PC-3 (cell line): Measurements from ENCODE around the gene MINK1.

Experiments used
- CTCF ChIP-seq: fragments of 300-600 bp; sonication (generic); conservative IDR thresholded peaks from 2 replicates; pipeline ENCODE4 v1.5.1; 2017; ENCODE audit warnings: antibody characterized with exemption, low read depth, mild to moderate bottlenecking, low read length
- EZH2 ChIP-seq: fragments of 300-600 bp; sonication (generic); IDR thresholded peaks from one replicate; pipeline ENCODE4 v1.6.1; 2017; ENCODE audit warnings: antibody characterized with exemption, mild to moderate bottlenecking, low read length; ENCODE audit not compliant: unreplicated experiment
- EZH2phosphoT487 ChIP-seq: fragments of 300-600 bp; sonication (generic); IDR thresholded peaks from 2 replicates; pipeline ENCODE4 v1.6.1; 2018; ENCODE audit warnings: mild to moderate bottlenecking, antibody characterized with exemption, low read length, borderline replicate concordance

GRCh38 chr17:4823373-4824089 is 9.6 kb upstream of the MINK1 start:
- no peak for TF ChIP-seq CTCF
- TF ChIP-seq EZH2, result no peak
- no peak for TF ChIP-seq EZH2phosphoT487
